ENCODE data around the gene PRICKLE2. TPM values are rescaled to one million over a fixed set of nuclear protein-coding genes. Genes with fewer than 3 reads are reported as not detected.
A peak's percentile ranks its signal among the peaks of the same experiment; 100 is the strongest.

PRICKLE2 gene
- total and polyA plus RNA-seq, 2 experiments from 2014 or later: 1.1 to 12.5 TPM

DNA sequence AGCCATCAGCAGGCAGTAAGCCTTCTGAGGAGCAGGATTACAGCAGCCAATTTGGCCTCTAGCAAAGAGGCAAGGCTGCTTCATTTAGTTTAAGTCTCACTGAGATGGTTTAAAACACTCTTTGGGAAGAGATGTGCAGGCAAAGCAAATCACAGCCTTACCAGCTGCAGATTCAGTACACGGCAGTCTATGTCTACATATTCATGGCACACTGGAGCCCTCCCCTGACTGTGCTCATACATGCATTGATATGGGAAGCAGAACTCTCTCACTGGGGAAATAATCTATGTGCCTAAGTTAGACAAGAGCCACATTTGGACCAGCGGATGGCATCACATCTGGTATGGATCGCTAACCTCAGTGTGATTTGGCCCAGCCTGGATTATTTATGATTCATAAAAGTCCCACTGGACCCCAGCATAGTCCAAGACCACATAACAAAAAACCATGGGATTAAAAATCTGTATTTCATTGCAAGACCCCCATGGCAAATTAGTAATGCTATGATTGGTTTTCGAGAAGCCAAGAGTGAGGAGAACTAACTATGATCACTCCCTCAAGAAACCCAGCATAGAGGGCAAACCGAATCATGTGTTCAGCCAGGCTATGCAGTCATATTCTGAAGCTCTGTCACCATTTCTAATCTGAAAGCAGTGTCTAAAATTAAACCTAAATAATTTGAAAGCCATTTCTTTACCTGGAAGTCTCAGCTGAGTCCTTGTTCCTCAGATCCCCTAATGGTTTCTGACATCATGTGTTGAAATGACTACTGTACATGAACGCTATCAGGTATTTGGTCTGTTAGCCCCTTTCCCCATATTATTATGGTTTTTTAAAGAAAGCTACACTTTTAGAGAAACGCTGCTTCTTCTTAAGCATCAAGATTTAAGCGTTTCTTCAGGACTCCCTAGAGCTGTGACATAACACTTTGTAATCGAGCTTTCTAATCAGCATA is 1.2 kb downstream of the PRICKLE2 start:
- peaks cover 71% of the 10 kb centered on the region for H3K4me1 Mint-ChIP-seq
- peak overlapping the region; percentile 68; the same call in 1 of the 3 replicates for H3K4me3 Mint-ChIP-seq
- peak overlapping the region; percentile 45; the same call in 1 of the 2 replicates for H3K4me3 ChIP-seq
- H4K20me1 ChIP-seq (replicated peaks; ENCODE audit: insufficient read depth): no peaks in the 10 kb centered on the region
- no peak overlapping the region for H2AFZ ChIP-seq
- H3K36me3 Mint-ChIP-seq (ENCODE audit: low read depth): no peaks in the 10 kb centered on the region
- H3K79me2 ChIP-seq (replicated peaks; ENCODE audit: insufficient read depth): no peaks in the 10 kb centered on the region
- H3K4me2 ChIP-seq: peak overlapping the region; percentile 74
- peaks cover 23% of the 10 kb centered on the region for H3K27me3 ChIP-seq (ENCODE audit: insufficient read depth)
- DNase-seq (ENCODE audit: low spot score) (no peak), ATAC-seq (no peak)
- H3K27ac Mint-ChIP-seq: no peak overlapping the region
- peaks cover 38% of the 10 kb centered on the region for H3K4me1 ChIP-seq (ENCODE audit: insufficient read depth)
- no peaks in the 10 kb centered on the region for H3K9me2 ChIP-seq (ENCODE audit: insufficient read depth)
- no peaks in the 10 kb centered on the region for H3K36me3 ChIP-seq (ENCODE audit: insufficient read depth)
- no peaks in the 10 kb centered on the region for H3F3A ChIP-seq (replicated peaks; ENCODE audit: low read depth)
- H3K9me3 Mint-ChIP-seq: no peaks in the 10 kb centered on the region
- peaks cover 19% of the 10 kb centered on the region for H3K27me3 Mint-ChIP-seq (ENCODE audit: insufficient read depth, low read depth, poor library complexity)
- H3K27ac ChIP-seq (ENCODE audit: low read depth): no peak overlapping the region
- TF ChIP-seq ZNF114 (CRISPR knock-in tag; IDR thresholded peaks at IDR 0.05) (no peak), JUNB (IDR thresholded peaks at IDR 0.05; ENCODE audit: unreplicated experiment) (no peak), ZNF331 (CRISPR knock-in tag; IDR thresholded peaks at IDR 0.05; ENCODE audit: low read depth) (no peak), POLR2AphosphoS5 (IDR thresholded peaks at IDR 0.05; ENCODE audit: low read depth) (no peak), CREB1 (CRISPR knock-in tag; IDR thresholded peaks at IDR 0.05; ENCODE audit: low read depth) (no peak), ZNF462 (CRISPR knock-in tag; IDR thresholded peaks at IDR 0.05) (no peak), STAT1 (IDR thresholded peaks at IDR 0.05; ENCODE audit: unreplicated experiment) (no peak), EZH2phosphoT487 (IDR thresholded peaks at IDR 0.05; ENCODE audit: unreplicated experiment) (no peak), NANOG (IDR thresholded peaks at IDR 0.05; ENCODE audit: borderline replicate concordance) (no peak), EZH2 (IDR thresholded peaks at IDR 0.05; ENCODE audit: low read depth, unreplicated experiment) (no peak), REST (IDR thresholded peaks at IDR 0.05; ENCODE audit: unreplicated experiment) (no peak), ETS1 (IDR thresholded peaks at IDR 0.05) (no peak)
- TF ChIP-seq, protein P1, sequence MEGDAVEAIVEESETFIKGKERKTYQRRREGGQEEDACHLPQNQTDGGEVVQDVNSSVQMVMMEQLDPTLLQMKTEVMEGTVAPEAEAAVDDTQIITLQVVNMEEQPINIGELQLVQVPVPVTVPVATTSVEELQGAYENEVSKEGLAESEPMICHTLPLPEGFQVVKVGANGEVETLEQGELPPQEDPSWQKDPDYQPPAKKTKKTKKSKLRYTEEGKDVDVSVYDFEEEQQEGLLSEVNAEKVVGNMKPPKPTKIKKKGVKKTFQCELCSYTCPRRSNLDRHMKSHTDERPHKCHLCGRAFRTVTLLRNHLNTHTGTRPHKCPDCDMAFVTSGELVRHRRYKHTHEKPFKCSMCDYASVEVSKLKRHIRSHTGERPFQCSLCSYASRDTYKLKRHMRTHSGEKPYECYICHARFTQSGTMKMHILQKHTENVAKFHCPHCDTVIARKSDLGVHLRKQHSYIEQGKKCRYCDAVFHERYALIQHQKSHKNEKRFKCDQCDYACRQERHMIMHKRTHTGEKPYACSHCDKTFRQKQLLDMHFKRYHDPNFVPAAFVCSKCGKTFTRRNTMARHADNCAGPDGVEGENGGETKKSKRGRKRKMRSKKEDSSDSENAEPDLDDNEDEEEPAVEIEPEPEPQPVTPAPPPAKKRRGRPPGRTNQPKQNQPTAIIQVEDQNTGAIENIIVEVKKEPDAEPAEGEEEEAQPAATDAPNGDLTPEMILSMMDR (conservative IDR thresholded peaks at IDR 0.05; ENCODE audit: low read depth in 2 of 2): no peak

Measured in GM23338 (cell line).